CD4-positive, alpha-beta T cell treated with Interleukin-2 at 100 ng/mL for 4 hours (primary cell): ENCODE data around the gene ICOS.

Experiments used
- DNase-seq: peaks from one replicate; pipeline ENCODE4 v3.0.0-alpha.2; 2020; ENCODE audit warnings: low spot score

ICOS gene

GRCh38 chr2:203936535-203936934, at the start of gene ICOS:
Gene ICOS, plus strand, starts transcription at chr2:203936763. Its CDS starts 52 bp downstream, at chr2:203936815.
- DNase-seq: peak; percentile 86

GRCh38 chr2:203887677-203888076, 48.9 kb upstream of the ICOS start:
- no peak for DNase-seq

GRCh38 chr2:203889542-203889941, 47.0 kb upstream of the ICOS start:
- no peak for DNase-seq

- DNase-seq: no peak
These were observed 46.6 kb upstream of the ICOS start for GRCh38 chr2:203889944-203890343.

GRCh38 chr2:203890733-203891132, 45.8 kb upstream of the ICOS start:
- no peak for DNase-seq

- DNase-seq: no peak
These were observed 45.1 kb upstream of the ICOS start for GRCh38 chr2:203891474-203891873.

GRCh38 chr2:203892207-203892606, 44.4 kb upstream of the ICOS start:
- DNase-seq: no peak

- no peak for DNase-seq
These were observed 43.2 kb upstream of the ICOS start for GRCh38 chr2:203893401-203893800.

GRCh38 chr2:203893840-203894239, 42.7 kb upstream of the ICOS start:
- no peak for DNase-seq

- no peak for DNase-seq
These were observed 42.3 kb upstream of the ICOS start for GRCh38 chr2:203894262-203894661.

- no peak for DNase-seq
These were observed 39.0 kb upstream of the ICOS start for GRCh38 chr2:203897544-203897943.

GRCh38 chr2:203898657-203899056, 37.9 kb upstream of the ICOS start:
- DNase-seq: no peak

GRCh38 chr2:203900253-203900652, 36.3 kb upstream of the ICOS start:
- no peak for DNase-seq

GRCh38 chr2:203904022-203904421, 32.5 kb upstream of the ICOS start:
- DNase-seq: no peak

- no peak for DNase-seq
These were observed 30.9 kb upstream of the ICOS start for GRCh38 chr2:203905656-203906055.

GRCh38 chr2:203908066-203908796, 28.3 kb upstream of the ICOS start:
- DNase-seq: no peak

- no peak for DNase-seq
These were observed 27.8 kb upstream of the ICOS start for GRCh38 chr2:203908797-203909185.

GRCh38 chr2:203909261-203909967, 27.1 kb upstream of the ICOS start:
- DNase-seq: peak; percentile 48

- no peak for DNase-seq
These were observed 26.6 kb upstream of the ICOS start for GRCh38 chr2:203909974-203910373.

GRCh38 chr2:203913947-203914346, 22.6 kb upstream of the ICOS start:
- DNase-seq: no peak

GRCh38 chr2:203914546-203915182, 21.9 kb upstream of the ICOS start:
- no peak for DNase-seq

- no peak for DNase-seq
These were observed 21.3 kb upstream of the ICOS start for GRCh38 chr2:203915256-203915655.

- DNase-seq: no peak
These were observed 19.8 kb upstream of the ICOS start for GRCh38 chr2:203916756-203917155.
